ENCODE results near the gene FAM222B.

The FAM222B gene, protein sequence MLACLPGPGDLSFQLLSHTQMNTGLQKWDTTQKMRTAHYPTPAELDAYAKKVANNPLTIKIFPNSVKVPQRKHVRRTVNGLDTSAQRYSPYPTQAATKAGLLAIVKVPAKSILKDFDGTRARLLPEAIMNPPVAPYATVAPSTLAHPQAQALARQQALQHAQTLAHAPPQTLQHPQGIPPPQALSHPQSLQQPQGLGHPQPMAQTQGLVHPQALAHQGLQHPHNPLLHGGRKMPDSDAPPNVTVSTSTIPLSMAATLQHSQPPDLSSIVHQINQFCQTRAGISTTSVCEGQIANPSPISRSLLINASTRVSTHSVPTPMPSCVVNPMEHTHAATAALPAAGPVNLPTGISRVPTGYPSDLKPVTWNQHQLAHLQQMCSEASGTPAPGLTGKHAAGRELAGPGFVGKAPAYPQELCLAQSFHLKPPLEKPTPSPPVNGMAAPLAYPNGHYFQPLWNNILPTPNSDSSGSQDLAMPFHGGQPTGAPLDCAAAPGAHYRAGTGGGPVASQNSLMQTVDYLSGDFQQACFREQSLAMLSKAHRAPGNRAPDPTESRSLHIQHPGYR

DNA sequence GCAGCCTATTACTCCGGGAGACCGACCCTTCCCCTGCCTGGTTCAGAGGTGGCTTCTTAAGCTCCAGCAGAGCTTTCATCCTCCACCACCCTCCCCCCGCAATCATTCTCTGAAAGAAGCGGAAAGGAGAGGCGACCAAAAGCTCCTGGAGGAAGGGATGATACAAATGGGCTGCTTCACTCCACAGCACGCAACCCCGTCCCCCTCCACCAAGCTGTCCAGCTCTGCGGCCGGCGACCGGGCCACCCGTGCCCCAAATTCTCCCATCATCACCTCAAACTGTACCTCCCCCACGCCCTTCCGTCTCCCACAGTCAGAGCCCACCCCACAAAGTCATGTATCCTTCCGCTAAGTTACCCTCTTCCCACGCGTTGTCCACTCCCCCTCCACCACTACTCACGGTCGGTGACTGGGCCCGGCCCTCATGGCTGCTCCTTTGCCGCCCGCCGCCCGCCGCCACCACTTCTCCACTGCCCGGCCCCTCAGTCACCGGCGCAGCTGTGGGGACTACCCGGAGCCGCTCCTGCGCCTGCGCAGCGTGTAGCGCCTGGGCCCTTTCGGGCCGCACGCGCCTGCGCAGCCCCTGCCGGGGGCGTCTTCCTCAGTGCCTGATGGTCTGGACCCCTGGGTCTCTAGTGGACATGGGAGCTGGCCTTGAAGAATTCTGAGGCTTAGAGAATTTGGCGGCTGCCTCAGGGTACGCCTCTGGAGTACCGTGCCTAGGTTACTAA lies at the start of gene FAM222B:
Gene FAM222B (minus strand): TSS at position 509 of the 731 bp plus-strand sequence. CDS start 76,123 bp downstream, outside the sequence.
- DNase-seq: peak; percentile 89 to 90
- TF ChIP-seq GATA1 (IDR thresholded peaks at IDR 0.05; ENCODE audit: low read depth, low read length) (no peak), POLR2A (IDR thresholded peaks at IDR 0.05; ENCODE audit: low read length) (peak; percentile 56)

DNA sequence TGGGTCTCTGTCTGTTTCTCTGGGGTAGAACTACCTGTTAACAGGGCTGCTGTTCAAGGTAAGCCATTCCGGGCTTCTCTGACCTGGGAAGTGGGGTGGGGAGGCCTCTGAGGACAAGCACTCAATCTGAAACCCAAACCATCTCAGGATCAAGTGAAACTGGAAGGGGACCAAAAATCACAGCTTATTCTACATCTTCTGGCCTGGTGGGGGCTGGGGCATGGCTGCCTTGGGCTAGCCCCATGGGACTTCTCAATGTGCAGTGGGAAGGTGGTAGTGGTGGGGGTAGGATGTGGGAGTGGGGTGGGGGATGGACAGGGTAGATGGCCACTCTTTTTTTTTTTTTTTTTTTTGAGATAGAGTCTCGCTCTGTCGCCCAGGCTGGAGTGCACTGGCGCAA lies 49.4 kb upstream of the FAM222B start:
- TF ChIP-seq GATA1 (IDR thresholded peaks at IDR 0.05; ENCODE audit: low read depth, low read length) (no peak), POLR2A (IDR thresholded peaks at IDR 0.05; ENCODE audit: low read length) (no peak)
- no peak for DNase-seq

- no peak for DNase-seq
- no peak for TF ChIP-seq GATA1 (IDR thresholded peaks at IDR 0.05; ENCODE audit: low read depth, low read length)
- TF ChIP-seq POLR2A (IDR thresholded peaks at IDR 0.05; ENCODE audit: low read length): no peak
These were observed 48.6 kb upstream of the FAM222B start for GRCh38 chr17:28891201-28891600.

GRCh38 chr17:28889996-28890395 lies 47.4 kb upstream of the FAM222B start:
- TF ChIP-seq GATA1 (IDR thresholded peaks at IDR 0.05; ENCODE audit: low read depth, low read length) (no peak), POLR2A (IDR thresholded peaks at IDR 0.05; ENCODE audit: low read length) (no peak)
- DNase-seq: no peak

- no peak for TF ChIP-seq POLR2A (IDR thresholded peaks at IDR 0.05; ENCODE audit: low read length)
- TF ChIP-seq GATA1 (IDR thresholded peaks at IDR 0.05; ENCODE audit: low read depth, low read length): no peak
- DNase-seq: no peak
These were observed 46.2 kb upstream of the FAM222B start for GRCh38 chr17:28888832-28889231.

- TF ChIP-seq POLR2A (IDR thresholded peaks at IDR 0.05; ENCODE audit: low read length) (peak; percentile 1), GATA1 (IDR thresholded peaks at IDR 0.05; ENCODE audit: low read depth, low read length) (no peak)
These were observed 45.4 kb upstream of the FAM222B start for GRCh38 chr17:28887871-28888471.

DNA sequence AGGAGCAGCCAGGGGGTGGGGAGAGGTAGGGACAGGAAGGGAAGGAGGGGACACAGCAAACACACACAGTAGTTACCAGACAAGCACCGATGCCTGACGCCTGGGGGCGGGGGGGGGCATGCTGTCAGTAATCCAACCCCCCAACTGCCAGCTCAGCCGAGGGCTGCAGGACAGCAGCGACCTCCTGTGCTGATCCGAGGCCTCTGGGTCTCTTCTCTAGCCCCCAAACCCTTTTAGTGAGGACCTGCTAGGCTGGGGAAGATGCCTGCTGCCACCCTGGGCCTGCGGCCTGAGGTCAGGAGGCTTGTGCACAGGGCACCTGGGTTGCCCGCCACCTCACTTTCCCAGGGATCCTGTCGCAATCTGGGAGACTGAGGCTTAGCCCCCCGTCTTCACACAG lies 43.4 kb upstream of the FAM222B start:
- TF ChIP-seq GATA1 (IDR thresholded peaks at IDR 0.05; ENCODE audit: low read depth, low read length): no peak
- TF ChIP-seq POLR2A (IDR thresholded peaks at IDR 0.05; ENCODE audit: low read length): no peak
- DNase-seq: no peak

More at GRCh38 chr17:28887871-28888471, 45.4 kb upstream of the FAM222B start:
- no peak for DNase-seq

DNA sequence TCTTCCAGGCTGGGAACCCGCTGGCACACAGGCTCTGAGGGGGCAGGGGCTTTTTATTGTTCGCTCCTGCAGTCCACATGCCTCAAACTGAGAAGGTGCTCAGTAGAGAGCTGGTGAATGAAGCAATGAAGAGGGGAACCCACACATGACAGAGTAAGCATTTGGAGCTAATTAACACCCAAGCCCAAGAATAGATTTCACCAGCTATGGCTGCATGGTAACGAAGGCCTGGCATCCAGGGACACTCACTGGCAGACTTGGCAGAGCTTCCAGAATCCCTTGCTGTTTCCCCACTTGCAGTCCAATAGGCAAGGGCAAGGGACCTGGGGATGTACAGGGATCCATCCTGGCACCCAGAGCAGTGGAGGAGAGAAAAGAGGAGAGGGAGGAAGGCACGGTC lies 42.8 kb upstream of the FAM222B start:
- TF ChIP-seq POLR2A (IDR thresholded peaks at IDR 0.05; ENCODE audit: low read length): no peak
- no peak for TF ChIP-seq GATA1 (IDR thresholded peaks at IDR 0.05; ENCODE audit: low read depth, low read length)
- no peak for DNase-seq

- TF ChIP-seq GATA1 (IDR thresholded peaks at IDR 0.05; ENCODE audit: low read depth, low read length) (no peak), POLR2A (IDR thresholded peaks at IDR 0.05; ENCODE audit: low read length) (no peak)
- no peak for DNase-seq
These were observed 41.5 kb upstream of the FAM222B start for GRCh38 chr17:28883967-28884702.

DNA sequence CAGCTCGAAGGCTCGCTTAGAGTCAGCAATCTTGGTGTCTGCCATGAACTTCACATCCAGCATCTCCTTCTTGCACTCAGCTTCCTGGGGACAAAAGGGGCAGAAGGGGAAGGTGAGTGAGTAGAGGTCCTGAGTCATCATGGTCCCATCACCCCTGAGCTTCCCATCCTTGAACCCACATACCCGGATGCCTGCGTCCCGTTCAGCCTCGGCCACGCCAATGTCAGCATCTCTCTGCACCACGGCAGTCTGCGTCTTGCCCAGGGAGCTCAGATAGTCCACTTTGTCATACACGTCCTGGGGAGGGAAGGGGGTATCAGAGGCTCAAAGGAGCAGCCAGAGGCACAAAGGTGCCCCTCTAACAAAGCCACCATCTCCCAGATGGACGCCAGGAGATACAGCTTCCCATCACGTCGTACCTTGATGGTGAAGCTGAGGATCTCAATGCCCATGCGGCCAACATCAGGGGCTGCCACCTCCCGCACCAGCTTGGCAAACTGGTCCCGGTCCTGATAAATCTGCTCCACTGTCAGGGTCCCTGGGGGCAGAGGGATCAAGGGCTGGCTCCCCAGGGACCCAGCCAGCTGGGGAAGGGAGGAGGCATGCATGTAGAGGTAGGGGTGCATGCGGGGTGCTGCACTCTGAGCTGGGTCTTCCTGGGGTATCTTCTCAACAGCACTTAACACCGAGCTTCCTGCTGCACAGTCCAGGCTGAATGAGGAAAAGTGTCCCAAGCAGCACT lies 39.7 kb upstream of the FAM222B start:
- no peak for DNase-seq
- TF ChIP-seq POLR2A (IDR thresholded peaks at IDR 0.05; ENCODE audit: low read length) (no peak), GATA1 (IDR thresholded peaks at IDR 0.05; ENCODE audit: low read depth, low read length) (no peak)

DNA sequence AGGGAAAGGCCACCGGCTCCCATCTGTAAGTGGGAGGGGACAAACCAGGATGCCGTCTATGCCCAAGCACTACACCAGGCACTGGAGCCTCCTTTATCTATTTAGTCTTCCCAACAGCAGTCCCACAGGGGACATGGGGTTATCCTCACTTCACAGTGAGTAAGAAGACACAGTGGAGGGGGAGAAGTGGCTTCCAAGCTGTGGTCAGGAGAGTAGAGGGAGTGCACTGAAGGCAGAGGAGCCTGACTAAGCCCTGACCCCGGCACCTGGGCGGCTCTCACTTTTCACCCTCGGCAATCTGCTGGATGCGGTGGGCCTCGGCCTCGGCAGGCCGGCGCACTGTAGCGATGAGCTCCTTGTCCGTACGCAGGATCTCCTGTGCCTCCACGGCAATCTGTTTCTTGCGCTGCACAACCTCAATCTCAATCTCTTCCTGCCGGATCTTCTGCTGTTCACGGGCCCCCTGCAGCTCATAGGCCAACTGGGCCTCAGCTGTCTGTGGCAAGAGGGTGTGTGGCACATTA lies 39.0 kb upstream of the FAM222B start:
- TF ChIP-seq GATA1 (IDR thresholded peaks at IDR 0.05; ENCODE audit: low read depth, low read length) (no peak), POLR2A (IDR thresholded peaks at IDR 0.05; ENCODE audit: low read length) (no peak)
- no peak for DNase-seq

DNA sequence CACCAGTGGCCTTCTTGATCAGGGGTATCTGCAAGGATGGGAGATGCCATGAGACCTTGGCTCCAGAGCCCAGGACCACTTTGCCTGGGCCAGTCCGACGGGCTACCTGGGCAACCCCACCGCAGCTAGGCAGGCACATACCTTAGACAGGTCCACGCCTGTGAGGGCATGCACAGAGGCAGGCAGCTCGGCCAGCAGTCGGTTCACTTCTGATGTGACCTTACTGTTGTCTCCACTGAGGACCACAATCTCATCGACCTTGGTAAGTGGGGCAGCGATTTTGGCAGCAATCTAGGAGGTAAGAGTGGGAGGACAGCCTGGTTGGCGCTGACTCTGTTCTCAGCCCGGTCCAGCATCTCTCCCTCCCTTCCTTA lies 38.0 kb upstream of the FAM222B start:
- no peak for DNase-seq
- no peak for TF ChIP-seq GATA1 (IDR thresholded peaks at IDR 0.05; ENCODE audit: low read depth, low read length)
- TF ChIP-seq POLR2A (IDR thresholded peaks at IDR 0.05; ENCODE audit: low read length): no peak

All from erythroblast (primary cell).